HG03097 (cell line): ENCODE measurements around the gene PCYT1A.
A peak's percentile ranks its signal among the peaks of the same experiment; 100 is the strongest.
"Not testable (repeated sequence)": the region's sequence is repeated elsewhere in the genome, so short reads cannot be mapped to it uniquely, and the experiment has no call there.

Source experiments
- ATAC-seq: cut with Tn5 transposase; IDR thresholded peaks from one replicate; pipeline ENCODE4 v1.9.1; 2021; ENCODE audit not compliant: unreplicated experiment, low FRiP score

The PCYT1A gene

DNA sequence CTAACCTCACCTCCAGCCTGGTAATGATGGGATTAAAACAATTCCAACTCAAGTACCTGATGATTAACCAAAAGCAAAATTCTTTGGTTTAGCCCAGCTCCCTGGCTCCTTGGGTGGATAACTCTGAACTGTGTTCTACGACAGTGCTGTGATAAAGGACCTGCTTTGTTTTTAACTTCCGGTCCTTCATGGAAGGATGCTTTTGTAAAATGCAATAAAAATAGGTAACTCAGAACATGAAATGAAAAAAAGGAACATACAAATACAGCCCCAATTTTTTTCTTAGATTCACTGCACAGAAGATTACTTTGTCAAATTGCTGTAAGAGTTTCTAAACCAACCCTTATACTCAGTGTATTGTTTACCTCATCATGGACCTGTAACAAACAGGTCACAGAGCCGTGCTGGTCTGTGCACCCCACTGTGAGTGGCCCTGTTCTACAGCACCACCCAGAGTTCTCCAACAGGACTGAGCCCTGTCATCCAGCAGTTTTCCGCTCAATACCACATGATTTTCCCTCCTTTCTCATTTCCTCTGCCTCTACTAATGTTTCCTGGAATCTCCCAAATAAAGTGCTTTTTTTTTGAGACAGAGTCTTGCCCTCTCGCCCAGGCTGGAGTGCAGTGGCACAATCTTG, 4.9 kb upstream of the PCYT1A start:
- no peak for ATAC-seq

- ATAC-seq, result no peak
Measured at GRCh38 chr3:196288141-196288460, 575 bp upstream of the PCYT1A start.

DNA sequence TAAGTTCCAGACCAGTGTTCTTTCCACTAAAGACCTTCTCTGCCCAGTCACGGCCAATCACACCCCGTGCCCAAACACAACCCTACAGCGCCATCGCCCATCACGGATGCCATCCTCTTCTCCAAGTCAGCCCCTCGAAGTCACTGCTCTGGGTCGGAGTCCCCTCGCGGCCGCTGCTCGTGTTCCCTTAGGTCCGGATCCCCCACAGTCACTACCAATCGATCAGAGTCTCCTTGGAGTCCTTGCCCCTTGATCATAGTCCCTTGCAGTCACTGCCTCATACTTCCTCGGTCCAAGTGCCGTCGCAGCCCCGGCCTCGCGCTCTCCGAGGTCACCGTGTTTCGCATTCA, 461 bp downstream of the PCYT1A start:
- no peak for ATAC-seq

DNA sequence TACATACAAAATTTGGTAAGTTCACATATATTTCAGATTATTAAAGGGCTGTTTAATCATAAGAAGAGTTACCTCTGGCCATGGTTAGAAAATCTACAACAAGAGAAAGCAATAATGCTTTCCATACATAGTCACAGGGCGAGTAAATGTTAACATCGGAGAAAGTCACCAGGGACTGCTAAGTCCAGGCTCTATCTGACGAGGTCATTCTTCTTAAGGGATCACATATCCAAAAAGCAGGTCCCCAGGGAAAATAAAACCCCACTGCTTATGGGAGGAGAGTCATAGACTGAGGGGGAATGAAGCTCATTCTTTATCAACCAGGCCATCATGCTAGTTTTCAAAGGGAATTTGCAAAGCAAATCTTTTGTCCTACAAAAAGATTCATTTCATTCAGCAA, 3.1 kb downstream of the PCYT1A start:
- no peak for ATAC-seq

DNA sequence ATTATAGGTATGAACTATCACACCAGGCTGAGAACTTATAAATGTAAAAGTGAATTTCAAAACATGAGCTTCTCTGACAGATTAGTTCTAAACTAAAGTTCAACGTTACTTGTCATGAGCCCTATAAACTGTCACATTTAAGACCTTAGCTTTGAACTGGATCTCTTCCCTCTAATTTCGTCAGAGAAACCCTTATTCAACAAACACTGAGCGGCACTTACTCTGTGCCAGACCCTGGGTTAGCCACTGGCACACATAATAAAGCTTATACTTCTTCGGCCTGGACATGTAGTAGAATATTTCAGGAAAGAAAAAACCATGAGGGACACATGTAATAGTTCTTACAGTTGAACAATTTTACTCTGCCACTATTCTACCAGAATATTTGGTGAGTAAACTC, 5.6 kb downstream of the PCYT1A start:
- no peak for ATAC-seq

GRCh38 chr3:196280689-196281440, 6.7 kb downstream of the PCYT1A start:
- no peak for ATAC-seq

GRCh38 chr3:196275126-196275525, 12.4 kb downstream of the PCYT1A start:
- peak; percentile 7 for ATAC-seq

GRCh38 chr3:196274585-196274984, 12.9 kb downstream of the PCYT1A start:
- ATAC-seq, result peak; percentile 56

DNA sequence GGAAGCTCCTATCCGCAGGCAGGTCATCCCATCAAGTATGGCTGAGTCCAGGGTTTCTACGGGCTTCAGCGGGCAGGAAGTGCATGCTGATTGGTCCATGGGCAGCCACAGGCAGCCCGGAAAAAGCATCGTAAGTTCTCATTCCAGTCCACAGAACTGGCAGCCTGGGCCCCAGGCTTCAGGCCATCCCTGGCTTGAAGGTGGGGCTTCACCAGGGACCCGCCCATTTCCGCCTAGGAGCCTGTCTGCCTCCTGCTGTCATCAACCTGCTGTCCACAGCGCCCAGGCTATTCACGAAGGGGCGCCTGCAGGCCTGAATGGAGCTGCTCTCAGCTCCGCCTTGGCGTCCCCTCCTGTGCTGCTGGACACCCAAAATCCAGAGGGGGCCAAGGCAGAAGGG, 13.9 kb downstream of the PCYT1A start:
- no peak for ATAC-seq

DNA sequence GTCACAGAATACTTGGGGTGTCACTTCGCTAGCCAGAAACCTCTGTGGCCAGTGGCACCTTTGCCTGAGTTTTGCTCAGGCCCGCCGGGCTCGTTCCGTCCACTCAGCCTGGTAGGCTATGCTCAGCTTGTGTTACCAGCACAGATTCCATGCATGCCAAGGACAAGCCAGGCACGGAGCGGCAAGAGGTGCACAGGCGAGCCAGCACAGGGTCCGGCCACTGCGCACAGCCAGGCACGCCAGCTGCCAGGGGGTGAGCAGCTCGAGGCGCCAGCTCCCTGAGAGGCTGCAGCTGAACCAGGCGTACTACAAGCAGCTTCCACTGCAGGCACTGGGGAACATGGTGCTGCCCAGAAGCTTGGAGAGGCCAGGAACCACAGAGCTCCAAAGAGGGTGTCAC, 14.7 kb downstream of the PCYT1A start:
- no peak for ATAC-seq

DNA sequence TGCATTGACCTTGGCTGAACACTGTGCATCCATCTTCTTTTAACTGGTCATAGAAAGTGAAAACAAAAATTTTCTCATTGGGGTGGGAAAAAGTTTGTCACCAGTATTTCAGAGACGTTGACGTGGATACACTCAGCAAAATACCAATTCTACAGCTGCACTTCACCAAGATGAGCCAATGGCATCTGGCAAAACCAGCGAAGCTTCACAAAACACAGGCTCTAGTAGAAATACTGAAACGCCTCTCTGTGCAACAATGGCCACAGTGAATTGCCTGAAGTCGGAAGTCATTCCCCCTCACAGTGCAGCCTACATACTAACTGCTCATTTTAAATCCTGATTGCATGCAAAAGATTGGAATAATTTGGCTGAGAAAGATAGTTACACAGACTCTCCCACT, 17.0 kb downstream of the PCYT1A start:
- no peak for ATAC-seq

GRCh38 chr3:196268284-196269163, 19.0 kb downstream of the PCYT1A start:
- ATAC-seq, result no peak

GRCh38 chr3:196263819-196264218, 23.7 kb downstream of the PCYT1A start:
- ATAC-seq, result no peak

- ATAC-seq, result no peak
Measured at GRCh38 chr3:196260784-196261183, 26.7 kb downstream of the PCYT1A start.

DNA sequence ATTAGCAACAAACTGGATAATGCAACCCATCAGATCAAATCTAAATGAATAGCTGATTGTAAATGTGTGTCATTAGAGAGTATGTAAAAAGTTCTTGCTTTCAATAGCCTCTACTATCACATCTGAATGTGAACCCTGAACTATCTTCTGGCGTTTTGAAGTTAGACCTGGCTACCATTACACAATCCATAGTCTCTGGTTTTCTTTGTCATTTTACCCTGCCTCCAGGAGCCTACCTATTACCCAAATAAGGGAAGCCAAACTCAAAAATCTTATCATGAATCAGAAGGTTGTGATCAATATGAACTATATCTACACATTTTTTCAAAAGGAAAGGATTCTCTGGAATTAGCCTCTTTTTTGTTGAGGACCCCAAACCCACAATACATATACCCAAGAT, 31.8 kb downstream of the PCYT1A start:
- ATAC-seq, result no peak

- ATAC-seq, result no peak
Measured at GRCh38 chr3:196254376-196255283, 32.9 kb downstream of the PCYT1A start.

DNA sequence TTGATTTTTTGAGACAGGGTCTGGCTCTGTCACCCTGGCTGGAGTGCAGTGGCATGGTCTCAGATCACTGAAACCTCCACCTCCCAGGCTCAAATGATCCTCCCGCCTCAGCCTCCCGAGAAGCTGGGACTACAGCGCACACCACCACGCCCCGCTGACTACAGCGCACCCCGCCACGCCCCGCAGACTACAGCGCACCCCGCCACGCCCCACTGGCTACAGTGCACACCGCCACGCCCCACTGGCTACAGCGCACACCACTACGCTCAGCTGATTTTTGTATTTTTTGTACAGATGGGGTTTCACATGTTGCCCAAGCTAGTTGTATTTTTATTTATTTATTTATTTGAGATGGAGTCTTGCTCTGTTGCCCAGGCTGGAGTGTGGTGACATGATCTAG, 35.6 kb downstream of the PCYT1A start:
- no peak for ATAC-seq

- ATAC-seq, result no peak
Measured at GRCh38 chr3:196246612-196247308, 40.8 kb downstream of the PCYT1A start.

DNA sequence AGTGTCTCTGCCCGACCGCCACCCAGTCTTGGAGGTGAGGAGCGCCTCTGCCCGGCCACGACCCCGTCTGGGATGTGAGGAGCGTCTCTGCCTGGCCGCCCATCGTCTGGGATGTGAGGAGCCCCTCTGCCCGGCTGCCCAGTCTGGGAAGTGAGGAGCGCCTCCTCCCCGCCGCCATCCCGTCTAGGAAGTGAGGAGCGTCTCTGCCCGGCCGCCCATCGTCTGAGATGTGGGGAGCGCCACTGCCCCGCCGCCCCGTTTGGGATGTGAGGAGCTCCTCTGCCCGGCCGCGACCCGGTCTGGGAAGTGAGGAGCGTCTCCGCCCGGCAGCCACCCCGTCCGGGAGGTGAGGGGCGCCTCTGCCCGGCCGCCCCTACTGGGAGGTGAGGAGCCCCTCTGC, 43.4 kb downstream of the PCYT1A start:
- ATAC-seq, result not testable (repeated sequence)

GRCh38 chr3:196241704-196242103, 45.8 kb downstream of the PCYT1A start:
- ATAC-seq, result no peak
